Measurements from ENCODE around the gene NPC1L1. TPM values are rescaled to one million over a fixed set of nuclear protein-coding genes. Genes with fewer than 3 reads are reported as not detected.

Gene NPC1L1
- total RNA-seq, 1 experiment from 2014 or later, result 0.15 TPM

GRCh38 chr7:44470628-44471245 is 70.4 kb downstream of the NPC1L1 start (continued):
- TF ChIP-seq ZNF274 (IDR thresholded peaks at IDR 0.05; ENCODE audit: low read depth, low read length), result no peak
- no peak for TF ChIP-seq SIN3A (IDR thresholded peaks at IDR 0.05; ENCODE audit: low read depth)
- no peak for TF ChIP-seq EZH2 (IDR thresholded peaks at IDR 0.05)
- TF ChIP-seq JUND (IDR thresholded peaks at IDR 0.05), result no peak
- TF ChIP-seq SRF (IDR thresholded peaks at IDR 0.05; ENCODE audit: low read depth), result no peak
- TF ChIP-seq EGR1 (IDR thresholded peaks at IDR 0.05; ENCODE audit: low read depth), result no peak
- no peak for TF ChIP-seq EZH2phosphoT487 (IDR thresholded peaks at IDR 0.05; ENCODE audit: borderline replicate concordance)
- no peak for TF ChIP-seq RAD21 (IDR thresholded peaks at IDR 0.05; ENCODE audit: low read depth)
- no peak for TF ChIP-seq MAX (IDR thresholded peaks at IDR 0.05)

GRCh38 chr7:44470135-44470479 is 71.0 kb downstream of the NPC1L1 start:
- H3K27ac ChIP-seq (ENCODE audit: low read depth, low read length), result no peak overlapping the region
- no TSS peak for BruUV-seq (replicated peaks)
- H3K4me2 ChIP-seq (ENCODE audit: low read length), result no peak overlapping the region
- TF ChIP-seq CTCF (IDR thresholded peaks at IDR 0.05 in 2 of 3, conservative IDR thresholded peaks at IDR 0.05 in 1 of 3; ENCODE audit: borderline replicate concordance in 1 of 3, insufficient read depth in 1 of 3, low read depth in 2 of 3, low read length in 2 of 3) (no peak), SIN3A (IDR thresholded peaks at IDR 0.05; ENCODE audit: low read depth) (no peak), MAX (IDR thresholded peaks at IDR 0.05) (no peak), EZH2 (IDR thresholded peaks at IDR 0.05) (no peak), CBX3 (IDR thresholded peaks at IDR 0.05; ENCODE audit: low read depth) (no peak), YY1 (IDR thresholded peaks at IDR 0.05; ENCODE audit: extremely low read depth, insufficient replicate concordance, low read depth, low read length) (no peak), POLR2A (IDR thresholded peaks at IDR 0.05; ENCODE audit: borderline replicate concordance, extremely low read depth, insufficient read depth, insufficient read length) (no peak), FOSL1 (IDR thresholded peaks at IDR 0.05; ENCODE audit: low read depth) (no peak), RAD21 (IDR thresholded peaks at IDR 0.05; ENCODE audit: low read depth) (no peak), EZH2phosphoT487 (IDR thresholded peaks at IDR 0.05; ENCODE audit: borderline replicate concordance) (no peak), ZNF274 (IDR thresholded peaks at IDR 0.05; ENCODE audit: low read depth, low read length) (no peak), SP1 (IDR thresholded peaks at IDR 0.05; ENCODE audit: low read depth) (no peak), POLR2AphosphoS5 (IDR thresholded peaks at IDR 0.05; ENCODE audit: low read depth, low read length) (no peak), ELF1 (IDR thresholded peaks at IDR 0.05; ENCODE audit: borderline replicate concordance, low read depth) (no peak), ZBTB33 (IDR thresholded peaks at IDR 0.05; ENCODE audit: extremely low read depth, insufficient replicate concordance, low read length) (no peak), SRF (IDR thresholded peaks at IDR 0.05; ENCODE audit: low read depth) (no peak), CEBPB (IDR thresholded peaks at IDR 0.05; ENCODE audit: low read depth) (no peak), ZFX (IDR thresholded peaks at IDR 0.05) (no peak)
- no peak overlapping the region for H2AFZ ChIP-seq (ENCODE audit: low read depth, low read length, poor library complexity, severe bottlenecking)
- POLR2A ChIA-PET, result no interaction called here
- CTCF ChIA-PET, result no interaction called here
- peaks cover 0 to 14% of the 10 kb centered on the region in 2 experiments; a peak in 2 of 4 replicates for H3K4me1 ChIP-seq (ENCODE audit: control insufficient read depth in 1 of 2, insufficient read depth in 2 of 2, low read length in 2 of 2)
- no peaks in the 10 kb centered on the region for H3K9me3 ChIP-seq (ENCODE audit: control insufficient read depth in 1 of 2, insufficient read depth in 1 of 2, low read depth in 1 of 2, low read length in 2 of 2)
- no peaks in the 10 kb centered on the region for H3K9me2 ChIP-seq (ENCODE audit: insufficient read depth)
- H3K9ac ChIP-seq (ENCODE audit: low read length), result no peak overlapping the region
- H4K20me1 ChIP-seq (ENCODE audit: insufficient read depth), result peaks cover 4% of the 10 kb centered on the region
- peaks cover 13 to 16% of the 10 kb centered on the region in 2 experiments; a peak in 2 of 4 replicates for H3K36me3 ChIP-seq (ENCODE audit: control insufficient read depth in 1 of 2, insufficient read depth in 2 of 2, low read length in 2 of 2)
- intact Hi-C loops (cut with micrococcal nuclease), result no loop called here
- no peak overlapping the region for H3K4me3 ChIP-seq (replicated peaks in 1 of 2; ENCODE audit: low read depth in 1 of 2, low read length in 2 of 2)
- no peak for DNase-seq (ENCODE audit: low read depth, low spot score)
- no peaks in the 10 kb centered on the region for H3K27me3 ChIP-seq (ENCODE audit: insufficient read depth, low read length)
- H3K79me2 ChIP-seq (ENCODE audit: insufficient read depth, low read length), result peaks cover 93% of the 10 kb centered on the region
- ATAC-seq, result no peak
- RAD21 ChIA-PET (ENCODE audit: low non-redundant PET in 1 of 2, low total read pairs in 2 of 2, uncharacterized antibody in 2 of 2, unreplicated experiment in 2 of 2), result no interaction called here

All from HCT116 (cell line).